ENCODE measurements around the gene SLC10A3.

DNA sequence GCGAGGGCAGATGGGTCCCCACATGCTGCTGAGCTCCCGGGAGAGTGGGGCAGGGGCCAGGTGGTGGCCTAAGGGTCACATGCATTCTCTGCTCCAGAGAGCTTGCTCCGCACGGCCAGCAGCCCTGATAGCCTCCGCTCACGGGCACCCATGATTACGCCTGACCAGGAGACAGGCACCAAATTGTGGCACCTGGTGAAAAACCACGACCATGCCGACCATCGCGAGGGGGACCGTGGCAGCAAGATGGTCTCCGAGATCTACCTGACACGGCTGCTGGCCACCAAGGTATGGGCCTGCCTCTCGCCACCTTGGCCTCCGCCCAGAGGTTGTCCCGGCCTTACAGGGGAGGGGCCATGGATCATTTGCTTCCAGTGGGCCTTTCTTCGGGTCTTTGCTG lies 20.5 kb downstream of the SLC10A3 start:
- TF ChIP-seq, protein P1, sequence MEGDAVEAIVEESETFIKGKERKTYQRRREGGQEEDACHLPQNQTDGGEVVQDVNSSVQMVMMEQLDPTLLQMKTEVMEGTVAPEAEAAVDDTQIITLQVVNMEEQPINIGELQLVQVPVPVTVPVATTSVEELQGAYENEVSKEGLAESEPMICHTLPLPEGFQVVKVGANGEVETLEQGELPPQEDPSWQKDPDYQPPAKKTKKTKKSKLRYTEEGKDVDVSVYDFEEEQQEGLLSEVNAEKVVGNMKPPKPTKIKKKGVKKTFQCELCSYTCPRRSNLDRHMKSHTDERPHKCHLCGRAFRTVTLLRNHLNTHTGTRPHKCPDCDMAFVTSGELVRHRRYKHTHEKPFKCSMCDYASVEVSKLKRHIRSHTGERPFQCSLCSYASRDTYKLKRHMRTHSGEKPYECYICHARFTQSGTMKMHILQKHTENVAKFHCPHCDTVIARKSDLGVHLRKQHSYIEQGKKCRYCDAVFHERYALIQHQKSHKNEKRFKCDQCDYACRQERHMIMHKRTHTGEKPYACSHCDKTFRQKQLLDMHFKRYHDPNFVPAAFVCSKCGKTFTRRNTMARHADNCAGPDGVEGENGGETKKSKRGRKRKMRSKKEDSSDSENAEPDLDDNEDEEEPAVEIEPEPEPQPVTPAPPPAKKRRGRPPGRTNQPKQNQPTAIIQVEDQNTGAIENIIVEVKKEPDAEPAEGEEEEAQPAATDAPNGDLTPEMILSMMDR (IDR thresholded peaks at IDR 0.05) = no peak
- no peak for TF ChIP-seq POLR2A (IDR thresholded peaks at IDR 0.05)

Data from testis (tissue), 2 donors.